GM06990 (cell line): Measurements from ENCODE around the gene FH.
A peak's percentile ranks its signal among the peaks of the same experiment; 100 is the strongest.

Source experiments
- DNase-seq: peaks from one replicate; pipeline ENCODE4 v3.0.0-alpha.2; 2011; ENCODE audit not compliant: insufficient read length; ENCODE audit errors: extremely low read depth
- H3K27me3 ChIP-seq: replicated peaks from 2 replicates; pipeline ENCODE4 v1.6.0; 2011; ENCODE audit warnings: low read length; ENCODE audit not compliant: control insufficient read depth, insufficient read depth
- H3K36me3 ChIP-seq: 2 replicates; pipeline ENCODE4 v1.5.1; 2011; ENCODE audit warnings: low read length; ENCODE audit not compliant: control insufficient read depth, insufficient read depth
- H3K4me3 ChIP-seq: replicated peaks from 2 replicates; pipeline ENCODE4 v1.5.1; 2011; ENCODE audit warnings: low read depth, mild to moderate bottlenecking, control low read depth, low read length
- CTCF ChIP-seq: IDR thresholded peaks from 2 replicates; pipeline ENCODE4 v1.5.1; 2011; ENCODE audit warnings: low read length, control low read depth, mild to moderate bottlenecking, inconsistent platforms; ENCODE audit not compliant: insufficient read depth, poor library complexity, severe bottlenecking

Gene FH

GRCh38 chr1:241542199-241542907 lies 22.8 kb upstream of the FH start:
- Histone ChIP-seq H3K36me3 (no peaks in the 10 kb centered on the region), H3K27me3 (no peaks in the 10 kb centered on the region), H3K4me3 (no peak overlapping the region)
- no peak for TF ChIP-seq CTCF
- no peak for DNase-seq

- Histone ChIP-seq H3K27me3 (no peaks in the 10 kb centered on the region), H3K36me3 (no peaks in the 10 kb centered on the region), H3K4me3 (no peak overlapping the region)
- no peak for TF ChIP-seq CTCF
- no peak for DNase-seq
Observed at GRCh38 chr1:241536969-241537368, 17.4 kb upstream of the FH start.

GRCh38 chr1:241536304-241536703 lies 16.7 kb upstream of the FH start:
- Histone ChIP-seq H3K4me3 (no peak overlapping the region), H3K27me3 (no peaks in the 10 kb centered on the region), H3K36me3 (no peaks in the 10 kb centered on the region)
- DNase-seq: no peak
- no peak for TF ChIP-seq CTCF

GRCh38 chr1:241533326-241534115 lies 14.0 kb upstream of the FH start:
- Histone ChIP-seq H3K36me3 (no peaks in the 10 kb centered on the region), H3K27me3 (no peaks in the 10 kb centered on the region), H3K4me3 (peak overlapping the region; percentile 70)
- TF ChIP-seq CTCF: no peak
- peak; percentile 16 for DNase-seq

GRCh38 chr1:241532864-241533263 lies 13.3 kb upstream of the FH start:
- no peaks in the 10 kb centered on the region for H3K27me3 ChIP-seq
- peak overlapping the region; percentile 70 for H3K4me3 ChIP-seq
- H3K36me3 ChIP-seq: no peaks in the 10 kb centered on the region
- DNase-seq: peak; percentile 62
- no peak for TF ChIP-seq CTCF
